Gastroesophageal sphincter (tissue), 3 donors: ENCODE results near the gene UBL3.

ENCODE experiments used
- EP300 ChIP-seq: sonication (generic); formaldehyde crosslinking; IDR thresholded peaks from one replicate; pipeline ENCODE4 v1.6.1; 2017; ENCODE audit warnings: antibody characterized with exemption, mild to moderate bottlenecking
- POLR2A ChIP-seq, 2 donors: fragments of 450-650 bp; IDR thresholded peaks; one replicate each; pipeline ENCODE4 v1.6.1; 2017; ENCODE audit warnings: antibody characterized with exemption in 2 of 2, mild to moderate bottlenecking in 2 of 2, moderate library complexity in 1 of 2
- TF ChIP-seq, protein P1 (sequence below), 4 experiments: fragments of 200-600 bp in 2 of 4; fragments of 450-650 bp in 2 of 4; sonication (generic) in 1 of 4; IDR thresholded peaks; one replicate each; pipeline ENCODE4 v1.5.1; 2017 to 2019; ENCODE audit warnings: antibody characterized with exemption in 4 of 4, mild to moderate bottlenecking in 2 of 4, moderate library complexity in 2 of 4

DNA sequence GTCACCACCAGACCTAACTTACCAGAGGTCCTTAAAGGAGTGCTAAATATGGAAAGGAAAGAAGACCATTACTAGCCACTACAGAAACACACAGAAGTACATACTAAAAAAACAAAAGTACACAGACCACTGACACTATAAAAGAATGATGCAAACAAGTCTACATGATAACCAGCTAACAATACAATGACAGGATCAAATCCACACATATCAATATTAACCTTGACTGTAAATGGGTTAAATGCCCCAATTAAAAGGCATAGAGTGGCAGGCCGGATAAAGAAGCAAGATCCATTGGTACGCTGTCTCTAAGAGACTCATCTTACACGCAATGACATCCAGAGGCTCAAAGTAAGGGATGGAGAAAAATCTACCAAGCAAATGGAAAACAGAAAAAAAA, 47.2 kb downstream of the UBL3 start:
- TF ChIP-seq, protein P1, sequence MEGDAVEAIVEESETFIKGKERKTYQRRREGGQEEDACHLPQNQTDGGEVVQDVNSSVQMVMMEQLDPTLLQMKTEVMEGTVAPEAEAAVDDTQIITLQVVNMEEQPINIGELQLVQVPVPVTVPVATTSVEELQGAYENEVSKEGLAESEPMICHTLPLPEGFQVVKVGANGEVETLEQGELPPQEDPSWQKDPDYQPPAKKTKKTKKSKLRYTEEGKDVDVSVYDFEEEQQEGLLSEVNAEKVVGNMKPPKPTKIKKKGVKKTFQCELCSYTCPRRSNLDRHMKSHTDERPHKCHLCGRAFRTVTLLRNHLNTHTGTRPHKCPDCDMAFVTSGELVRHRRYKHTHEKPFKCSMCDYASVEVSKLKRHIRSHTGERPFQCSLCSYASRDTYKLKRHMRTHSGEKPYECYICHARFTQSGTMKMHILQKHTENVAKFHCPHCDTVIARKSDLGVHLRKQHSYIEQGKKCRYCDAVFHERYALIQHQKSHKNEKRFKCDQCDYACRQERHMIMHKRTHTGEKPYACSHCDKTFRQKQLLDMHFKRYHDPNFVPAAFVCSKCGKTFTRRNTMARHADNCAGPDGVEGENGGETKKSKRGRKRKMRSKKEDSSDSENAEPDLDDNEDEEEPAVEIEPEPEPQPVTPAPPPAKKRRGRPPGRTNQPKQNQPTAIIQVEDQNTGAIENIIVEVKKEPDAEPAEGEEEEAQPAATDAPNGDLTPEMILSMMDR (IDR thresholded peaks at IDR 0.05) = no peak
- no peak for TF ChIP-seq POLR2A (IDR thresholded peaks at IDR 0.05)
- no peak for TF ChIP-seq EP300
